Activated CD8-positive, alpha-beta memory T cell treated with anti-CD3 and anti-CD28 coated beads for 4 hours (primary cell): ENCODE measurements around the gene CYP4F3.
"Not testable (repeated sequence)": the region's sequence is repeated elsewhere in the genome, so short reads cannot be mapped to it uniquely, and the experiment has no call there.

ENCODE experiments used
- DNase-seq, 2 donors: peaks; one replicate each; pipeline ENCODE4 v3.0.0-alpha.2; 2020; ENCODE audit warnings: low read depth in 2 of 2

Gene CYP4F3, protein sequence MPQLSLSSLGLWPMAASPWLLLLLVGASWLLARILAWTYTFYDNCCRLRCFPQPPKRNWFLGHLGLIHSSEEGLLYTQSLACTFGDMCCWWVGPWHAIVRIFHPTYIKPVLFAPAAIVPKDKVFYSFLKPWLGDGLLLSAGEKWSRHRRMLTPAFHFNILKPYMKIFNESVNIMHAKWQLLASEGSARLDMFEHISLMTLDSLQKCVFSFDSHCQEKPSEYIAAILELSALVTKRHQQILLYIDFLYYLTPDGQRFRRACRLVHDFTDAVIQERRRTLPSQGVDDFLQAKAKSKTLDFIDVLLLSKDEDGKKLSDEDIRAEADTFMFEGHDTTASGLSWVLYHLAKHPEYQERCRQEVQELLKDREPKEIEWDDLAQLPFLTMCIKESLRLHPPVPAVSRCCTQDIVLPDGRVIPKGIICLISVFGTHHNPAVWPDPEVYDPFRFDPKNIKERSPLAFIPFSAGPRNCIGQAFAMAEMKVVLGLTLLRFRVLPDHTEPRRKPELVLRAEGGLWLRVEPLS

DNA sequence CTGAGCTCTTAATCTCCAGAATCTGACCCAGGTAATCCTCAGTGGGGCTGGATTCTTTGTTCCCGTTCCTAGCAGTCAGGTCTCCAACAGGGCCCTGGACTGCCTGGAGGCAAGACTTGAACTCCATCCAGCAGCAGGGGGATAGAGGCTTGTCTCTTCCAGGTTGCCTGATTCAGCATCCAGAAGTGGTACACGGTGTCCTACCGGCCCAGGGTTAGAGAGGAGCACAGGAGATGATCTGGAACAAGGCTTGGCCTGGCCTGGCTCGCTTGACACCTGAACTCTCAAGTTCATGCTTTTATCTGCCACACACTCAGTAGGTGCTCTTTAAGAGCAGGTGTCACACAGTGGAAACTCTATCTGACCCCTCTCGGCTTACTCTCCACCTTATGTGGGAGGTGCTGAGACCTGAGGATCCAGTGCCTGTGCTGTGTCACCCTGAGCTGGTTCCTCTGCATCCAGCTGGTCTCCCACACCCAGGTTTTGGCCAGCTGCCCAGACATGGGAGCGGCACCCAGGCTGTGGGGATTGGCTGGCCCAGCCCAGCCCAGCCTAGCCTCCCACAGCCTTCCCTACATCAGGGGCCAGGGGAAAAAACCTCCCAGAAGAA, at the start of gene CYP4F3:
Gene CYP4F3 (plus strand): TSS at position 604 of the 610 bp plus-strand sequence. CDS start 519 bp downstream, outside the sequence.
- DNase-seq = no peak

DNA sequence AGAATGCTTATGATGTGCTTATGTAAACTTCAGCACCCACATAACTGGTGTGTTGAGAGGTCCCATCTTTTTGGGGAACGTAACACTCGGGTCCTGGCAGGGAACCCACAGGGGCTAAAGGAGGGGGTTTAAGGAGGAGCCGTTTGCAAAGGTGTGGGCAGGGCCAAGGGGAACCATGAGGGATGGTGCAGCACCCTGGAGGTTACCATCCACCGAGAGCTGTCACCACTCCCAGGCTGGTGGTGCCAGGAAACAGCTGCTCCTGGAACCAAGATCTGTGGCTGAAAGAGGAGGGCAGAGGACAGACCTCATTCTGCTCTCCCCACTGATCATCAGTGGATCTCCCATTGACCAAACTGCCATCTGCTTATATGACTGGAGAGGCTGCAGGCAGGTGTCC, 48.9 kb upstream of the CYP4F3 start:
- DNase-seq = no peak

DNA sequence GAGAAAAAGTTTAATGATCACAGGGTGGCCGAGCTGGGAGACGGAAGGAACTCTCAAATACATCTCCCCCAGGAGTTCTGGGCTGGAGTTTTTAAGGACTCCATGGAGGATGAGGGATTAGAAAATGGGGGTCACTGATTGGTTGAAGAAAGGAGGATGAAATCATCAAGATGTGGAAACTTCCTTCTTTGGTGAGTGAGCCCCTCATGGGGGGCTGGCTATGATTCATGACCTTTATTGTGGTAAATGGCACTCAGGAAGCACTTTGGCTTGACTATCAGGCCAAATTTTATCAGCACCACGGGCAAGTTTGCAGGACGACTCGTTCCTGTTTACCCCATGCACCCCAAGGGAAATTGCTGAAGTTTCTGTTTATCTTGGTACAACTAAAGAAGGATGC, 48.2 kb upstream of the CYP4F3 start:
- DNase-seq = not testable (repeated sequence)

DNA sequence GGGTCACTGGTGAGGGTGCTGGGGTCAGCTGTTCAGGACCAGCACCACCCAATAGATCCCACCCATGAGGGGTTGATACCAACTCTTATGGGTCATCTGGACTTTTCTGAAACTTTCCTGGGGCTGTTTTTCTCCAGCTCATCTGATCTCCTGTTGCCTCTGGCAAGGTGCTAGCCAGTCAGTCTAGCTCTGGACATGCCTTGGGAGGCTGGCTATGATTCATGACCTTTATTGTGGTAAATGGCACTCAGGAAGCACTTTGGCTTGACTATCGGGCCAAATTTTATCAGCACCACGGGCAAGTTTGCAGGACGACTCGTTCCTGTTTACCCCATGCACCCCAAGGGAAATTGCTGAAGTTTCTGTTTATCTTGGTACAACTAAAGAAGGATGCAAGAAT, 46.9 kb upstream of the CYP4F3 start:
- DNase-seq = not testable (repeated sequence)

DNA sequence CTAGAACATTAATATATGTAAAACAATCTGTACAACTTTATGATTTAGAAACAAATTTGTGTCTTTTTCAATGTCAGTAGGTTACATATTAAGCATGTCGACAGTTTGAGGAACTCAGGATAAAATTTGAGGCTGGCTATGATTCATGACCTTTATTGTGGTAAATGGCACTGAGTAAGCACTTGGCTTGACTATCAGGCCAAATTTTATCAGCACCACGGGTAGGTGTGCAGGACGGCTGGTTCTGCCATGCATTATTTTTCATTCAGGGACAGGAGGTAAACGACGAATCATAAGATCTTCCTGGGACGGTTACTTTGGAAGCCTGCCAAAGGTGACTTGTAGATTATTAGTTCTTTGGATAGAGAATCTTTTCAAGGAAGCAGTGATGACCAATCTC, 45.6 kb upstream of the CYP4F3 start:
- no peak for DNase-seq

DNA sequence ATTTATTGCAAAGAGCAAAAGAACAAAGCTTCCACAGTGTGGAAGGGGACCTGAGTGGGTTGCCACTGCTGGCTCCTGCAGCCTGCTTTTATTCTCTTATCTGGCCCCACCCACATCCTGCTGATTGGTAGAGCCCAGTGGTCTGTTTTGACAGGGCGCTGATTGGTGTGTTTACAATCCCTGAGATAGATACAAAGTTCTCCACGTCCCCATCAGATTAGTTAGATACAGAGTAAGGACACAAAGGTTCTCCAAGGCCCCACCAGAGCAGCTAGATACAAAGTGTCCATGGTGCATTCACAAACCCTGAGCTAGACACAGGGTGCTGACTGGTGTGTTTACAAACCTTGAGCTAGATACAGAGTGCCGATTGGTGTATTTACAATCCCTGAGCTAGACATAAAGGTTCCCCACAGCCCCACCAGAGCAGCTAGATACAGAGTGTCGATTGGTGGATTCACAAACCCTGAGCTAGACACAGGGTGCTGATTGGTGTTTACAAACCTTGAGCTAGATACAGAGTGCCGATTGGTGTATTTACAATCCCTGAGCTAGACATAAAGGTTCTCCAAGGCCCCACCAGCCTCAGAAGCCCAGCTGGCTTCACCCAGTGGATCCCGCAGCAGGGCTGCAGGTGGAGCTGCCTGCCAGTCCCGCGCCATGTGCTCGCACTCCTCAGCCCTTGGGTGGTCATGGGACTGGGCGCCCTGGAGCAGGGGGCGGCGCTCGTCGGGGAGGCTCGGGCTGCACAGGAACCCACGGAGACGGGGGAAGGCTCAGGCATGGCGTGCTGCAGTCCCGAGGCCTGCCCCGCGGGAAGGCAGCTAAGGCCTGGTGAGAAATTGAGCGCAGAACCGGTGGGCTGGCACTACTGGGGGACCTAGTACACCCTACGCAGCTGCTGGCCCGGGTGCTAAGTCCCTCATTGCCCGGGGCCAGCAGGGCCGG, 32.4 kb upstream of the CYP4F3 start:
- DNase-seq = not testable (repeated sequence)

DNA sequence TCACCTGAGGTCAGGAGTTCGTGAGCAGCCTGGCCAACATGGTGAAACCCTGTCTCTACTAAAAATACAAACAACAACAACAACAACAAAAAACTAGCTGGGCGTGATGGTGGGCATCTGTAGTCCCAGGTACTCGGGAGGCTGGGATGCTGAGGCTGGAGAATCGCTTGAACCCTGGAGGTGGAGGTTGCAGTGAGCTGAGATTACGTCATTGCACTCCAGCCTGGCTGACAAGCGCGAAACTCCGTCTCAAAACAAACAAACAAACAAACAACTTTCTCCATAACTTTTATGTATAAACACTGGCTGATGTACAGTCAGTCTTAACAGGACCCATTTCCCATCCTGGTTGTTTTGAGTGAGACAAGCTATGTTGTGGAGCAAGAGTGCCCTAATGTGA, 31.4 kb upstream of the CYP4F3 start:
- no peak for DNase-seq

DNA sequence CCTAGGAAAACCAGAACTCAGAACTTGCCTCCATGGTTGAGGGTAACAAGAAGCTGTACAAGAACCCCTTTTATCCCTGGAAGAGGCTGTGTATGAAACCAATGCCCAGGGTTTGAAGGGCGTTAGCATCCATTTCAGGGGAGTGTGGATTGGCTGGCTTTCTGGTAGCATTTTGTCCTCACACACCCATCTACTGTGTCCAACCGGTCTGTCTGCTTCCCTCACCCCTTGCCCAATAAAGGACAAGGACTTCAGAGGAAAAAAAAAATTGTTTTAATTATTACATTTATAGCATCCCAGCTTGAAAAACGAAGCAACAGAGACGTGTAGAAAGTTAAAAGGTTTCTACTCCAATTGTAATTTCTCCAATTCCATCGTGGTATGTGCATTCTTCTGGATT, 28.4 kb upstream of the CYP4F3 start:
- DNase-seq = no peak

DNA sequence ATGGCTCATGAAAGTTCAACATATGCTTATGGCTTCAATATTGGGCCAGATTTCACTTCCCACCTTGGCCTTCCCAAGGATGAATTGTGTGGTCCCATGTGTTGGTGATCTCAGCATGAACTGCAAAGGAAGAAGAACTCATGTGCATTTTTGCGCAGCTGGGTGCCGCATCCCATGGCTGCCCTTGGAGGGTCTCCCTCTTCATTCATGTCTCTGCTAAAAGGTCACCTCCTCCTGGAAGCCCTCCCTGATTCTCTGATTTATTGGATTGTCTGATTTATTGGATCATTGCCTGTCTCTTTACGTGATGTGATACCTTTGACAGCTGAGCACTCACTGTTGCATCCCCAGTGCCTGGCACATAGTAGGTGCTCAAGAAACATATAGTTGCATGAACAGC, 27.4 kb upstream of the CYP4F3 start:
- no peak for DNase-seq

DNA sequence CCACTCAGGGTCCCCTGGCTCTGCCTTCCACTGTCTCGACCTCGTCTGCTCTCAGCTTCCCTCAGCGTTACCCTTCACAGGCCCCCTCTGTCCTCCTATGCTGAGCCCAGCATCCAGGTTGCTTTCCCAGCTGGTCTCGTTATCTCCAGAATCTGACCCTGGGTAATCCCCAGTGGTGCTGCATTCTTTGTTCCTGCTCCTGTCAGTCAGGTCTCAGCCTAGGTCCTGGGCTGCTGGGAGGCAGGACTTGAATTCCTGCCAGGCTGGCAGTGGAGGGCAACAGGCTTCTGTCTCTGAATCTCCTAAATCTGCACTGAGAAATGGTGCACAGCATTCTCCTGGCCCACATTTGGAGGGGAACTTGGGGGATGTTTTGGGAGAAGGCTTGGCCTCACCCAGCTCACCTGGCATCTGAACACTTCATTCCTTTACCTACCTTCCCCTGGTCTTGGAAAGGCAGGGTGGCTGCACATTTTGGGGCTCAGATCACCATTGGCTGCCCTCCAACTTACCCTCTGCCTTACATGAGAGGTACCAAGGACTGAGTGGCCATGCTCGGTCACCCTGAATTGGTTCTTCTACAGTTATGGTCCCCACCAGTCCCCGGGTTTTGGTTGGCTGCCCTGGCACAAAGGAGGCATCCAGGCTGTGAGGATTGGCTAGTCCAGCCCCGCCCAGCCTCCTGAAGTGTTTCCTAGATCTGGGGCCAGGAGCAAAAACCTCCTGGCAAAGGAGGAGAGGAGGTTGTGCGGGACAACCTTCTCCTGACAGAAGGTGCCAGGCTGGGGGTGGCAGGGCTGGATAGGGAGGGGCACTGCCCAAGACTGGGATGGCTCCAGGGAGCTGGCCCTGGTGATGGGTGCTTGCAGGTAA, 26.0 kb upstream of the CYP4F3 start, which contains the start of gene CYP4F8:
Gene CYP4F8 (plus strand): TSS at position 712 of the 873 bp plus-strand sequence. CDS start 399 bp downstream, outside the sequence.
- no peak for DNase-seq

DNA sequence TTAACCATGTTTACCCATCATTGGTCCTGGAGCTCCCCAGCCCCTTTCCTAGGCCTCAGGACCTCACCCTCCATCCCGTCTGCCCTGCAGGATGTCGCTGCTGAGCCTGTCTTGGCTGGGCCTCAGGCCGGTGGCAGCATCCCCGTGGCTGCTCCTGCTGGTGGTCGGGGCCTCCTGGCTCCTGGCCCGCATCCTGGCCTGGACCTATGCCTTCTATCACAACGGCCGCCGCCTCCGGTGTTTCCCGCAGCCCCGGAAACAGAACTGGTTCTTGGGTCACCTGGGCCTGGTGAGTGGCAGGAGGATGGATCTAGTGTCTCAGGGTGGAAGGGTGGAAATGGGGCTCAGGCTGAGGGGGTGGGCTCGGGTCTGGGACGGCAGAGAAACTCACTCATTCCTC, 25.2 kb upstream of the CYP4F3 start:
- DNase-seq = no peak

DNA sequence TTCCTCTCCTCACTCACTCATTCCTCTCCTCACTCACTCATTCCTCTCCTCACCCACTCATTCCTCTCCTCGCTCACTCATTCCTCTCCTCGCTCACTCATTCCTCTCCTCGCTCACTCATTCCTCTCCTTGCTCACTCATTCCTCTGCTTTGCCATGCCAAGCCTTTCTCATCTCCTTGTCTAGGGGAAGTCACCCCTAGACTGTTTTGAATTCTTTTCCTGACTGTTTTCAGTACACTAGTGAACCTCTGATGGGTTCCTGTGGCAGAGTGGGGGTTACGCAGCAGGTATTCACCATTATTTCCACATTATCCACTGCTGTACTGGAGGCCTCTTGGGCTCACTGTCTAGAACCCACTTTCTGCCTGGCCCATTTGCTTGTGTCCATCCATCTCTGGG, 24.5 kb upstream of the CYP4F3 start:
- no peak for DNase-seq

DNA sequence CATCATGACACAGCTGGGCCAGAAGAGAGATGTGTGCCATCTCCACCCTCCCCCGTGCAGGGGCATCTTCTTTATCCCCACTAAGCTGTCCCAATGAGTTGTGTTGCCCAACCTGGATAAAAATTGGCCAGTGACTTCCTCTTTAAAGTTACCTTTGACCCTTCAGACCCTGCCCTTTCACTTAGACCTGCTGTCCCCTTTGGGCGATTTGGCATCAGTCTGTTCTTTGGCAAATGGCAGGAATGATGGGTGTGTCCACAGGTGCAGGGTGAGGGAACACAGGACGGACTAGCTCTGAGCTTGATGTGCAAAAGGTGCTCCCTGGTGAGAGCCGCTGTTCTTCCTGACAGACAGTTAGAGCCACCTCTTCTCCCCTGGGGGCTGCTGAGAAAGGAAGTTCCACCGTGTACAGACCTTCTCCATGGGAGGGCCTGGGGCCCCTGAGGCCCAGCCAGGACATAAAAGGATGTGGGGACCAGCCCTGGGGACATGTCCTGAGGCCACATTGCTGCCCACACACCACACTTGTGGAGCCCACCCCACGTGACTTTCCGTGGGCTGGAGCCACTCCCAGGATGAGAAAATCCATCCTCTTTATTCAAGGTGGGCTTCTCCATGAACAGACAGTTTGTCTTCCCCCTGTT, 23.9 kb upstream of the CYP4F3 start:
- no peak for DNase-seq

DNA sequence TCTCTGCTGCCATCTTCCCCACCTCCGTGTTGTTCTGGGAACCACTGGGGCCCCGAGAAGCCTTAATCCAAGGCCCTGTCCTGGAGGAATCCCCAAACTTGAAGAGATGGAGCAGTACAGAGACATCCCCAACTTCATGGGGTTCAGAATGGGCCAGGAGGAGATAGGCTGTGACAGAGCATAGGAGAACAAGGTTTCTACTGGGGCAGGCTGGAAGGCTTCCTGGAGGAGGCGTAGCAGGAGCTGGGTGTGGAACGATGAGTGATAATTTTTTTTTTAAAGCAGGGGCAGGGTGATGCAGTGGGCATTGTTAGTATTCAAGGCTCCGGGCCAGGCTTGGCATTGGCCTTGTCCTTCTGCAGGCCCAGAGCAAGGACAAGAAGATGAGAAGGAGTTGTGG, 22.4 kb upstream of the CYP4F3 start:
- DNase-seq = no peak

DNA sequence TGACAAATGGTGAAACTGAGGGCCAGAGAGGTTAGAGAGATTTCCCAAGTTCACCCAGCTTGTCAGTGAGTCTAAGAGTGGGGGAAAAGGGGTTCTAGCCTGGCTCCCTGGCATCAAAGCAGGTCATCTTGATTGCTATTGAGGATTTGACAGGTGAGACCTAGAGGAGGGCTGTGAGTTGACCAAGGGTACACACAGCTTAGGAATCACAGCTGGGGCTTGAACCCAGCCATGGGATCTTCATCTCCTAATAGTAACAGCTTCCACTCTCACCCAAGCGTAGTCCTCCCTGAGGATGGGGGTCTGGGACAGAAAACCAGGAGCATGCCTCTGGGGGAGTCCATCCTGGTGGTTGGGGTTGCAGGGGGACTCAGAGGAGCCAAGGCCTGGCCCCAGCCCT, 18.9 kb upstream of the CYP4F3 start:
- no peak for DNase-seq

DNA sequence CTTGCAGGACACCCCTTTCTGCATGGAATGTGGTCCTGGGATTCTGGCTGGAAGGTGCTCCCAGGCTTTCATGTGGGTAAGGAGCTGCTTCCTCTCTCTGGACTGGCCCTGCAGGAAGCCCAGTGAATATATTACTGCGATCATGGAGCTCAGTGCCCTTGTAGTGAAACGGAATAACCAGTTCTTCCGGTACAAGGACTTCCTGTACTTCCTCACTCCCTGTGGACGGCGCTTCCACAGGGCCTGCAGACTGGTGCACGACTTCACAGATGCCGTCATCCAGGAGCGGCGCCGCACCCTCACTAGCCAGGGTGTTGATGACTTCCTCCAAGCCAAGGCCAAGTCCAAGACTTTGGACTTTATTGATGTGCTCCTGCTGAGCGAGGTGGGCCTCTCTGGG, 17.7 kb upstream of the CYP4F3 start:
- DNase-seq = no peak

DNA sequence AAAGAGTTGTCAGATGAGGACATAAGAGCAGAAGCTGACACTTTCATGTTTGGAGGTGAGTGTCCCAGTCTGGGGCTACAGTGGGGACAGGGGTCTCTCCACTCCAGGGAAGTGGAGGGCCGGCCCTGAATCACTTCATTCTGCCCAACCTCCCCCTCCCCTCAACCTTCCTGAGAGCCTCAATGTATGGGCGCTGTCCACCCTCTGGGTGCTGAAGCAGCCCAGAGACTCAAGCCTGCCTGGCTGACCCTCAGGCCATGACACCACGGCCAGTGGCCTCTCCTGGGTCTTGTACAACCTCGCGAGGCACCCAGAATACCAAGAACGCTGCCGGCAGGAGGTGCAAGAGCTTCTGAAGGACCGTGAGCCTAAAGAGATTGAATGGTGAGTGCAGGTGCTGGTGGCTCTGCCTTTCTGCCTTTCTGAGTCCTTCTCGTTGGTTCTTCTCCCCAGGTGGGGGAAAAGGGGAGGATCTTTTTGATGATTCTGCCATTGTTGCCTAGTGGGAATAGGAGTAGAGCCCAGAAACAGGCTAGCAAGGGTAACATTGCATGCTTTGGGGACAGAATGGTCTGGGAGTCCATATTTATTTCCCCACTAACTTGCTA, 16.9 kb upstream of the CYP4F3 start:
- no peak for DNase-seq

DNA sequence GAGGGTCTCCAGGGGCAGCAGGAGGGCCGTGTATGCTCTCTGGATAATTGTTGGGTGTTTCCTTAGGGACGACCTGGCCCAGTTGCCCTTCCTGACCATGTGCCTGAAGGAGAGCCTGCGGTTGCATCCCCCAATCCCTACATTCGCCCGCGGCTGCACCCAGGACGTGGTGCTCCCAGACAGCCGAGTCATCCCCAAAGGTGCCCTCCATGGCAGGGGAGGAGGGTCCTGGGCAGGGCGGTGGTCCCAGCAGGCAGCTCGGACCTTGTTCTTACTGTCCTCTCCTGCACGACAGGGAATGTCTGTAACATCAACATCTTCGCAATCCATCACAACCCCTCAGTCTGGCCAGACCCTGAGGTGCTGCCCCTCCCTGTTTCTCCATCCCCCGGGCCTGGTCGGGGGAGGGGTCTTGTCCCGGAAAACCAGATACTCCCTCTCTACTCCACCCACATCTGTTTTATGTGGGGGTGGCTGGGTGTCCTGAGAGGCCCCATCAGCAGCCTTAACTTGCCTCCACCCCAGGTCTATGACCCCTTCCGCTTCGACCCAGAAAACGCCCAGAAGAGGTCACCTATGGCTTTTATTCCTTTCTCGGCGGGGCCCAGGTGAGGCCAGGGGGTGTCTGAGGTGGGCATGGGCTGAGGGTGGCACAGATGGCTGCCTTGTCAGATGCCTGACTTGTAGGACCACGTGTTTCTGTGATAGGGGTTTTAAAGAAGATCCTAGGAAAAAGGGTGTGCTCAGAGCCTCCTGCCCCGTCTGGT, 12.3 kb upstream of the CYP4F3 start:
- DNase-seq = no peak
